K562 (cell line): Measurements from ENCODE around the gene C11orf58. TPM values are rescaled to one million over a fixed set of nuclear protein-coding genes. Genes with fewer than 3 reads are reported as not detected.

Source experiments
- ATAC-seq: fragments of 200-7000 bp; cut with Tn5 transposase; 3 replicates; pipeline ENCODE4 v1.9.1; 2020; ENCODE audit warnings: moderate library complexity
- BruUV-seq: library from RNA; stranded (reverse); fragments of 400-500 nt; replicated peaks from 2 replicates; lab custom pipeline; 2021; lab: Mats Ljungman, UMichigan
- CTCF ChIA-PET: fragments of 300-600 bp; formaldehyde crosslinking; extraction: SDS; loops from one replicate; lab custom pipeline; 2021; ENCODE audit warnings: low intra/inter-chr PET ratio; lab: Yijun Ruan, JAX
- POLR2A ChIA-PET: fragments of 300-600, 350-650 bp; sonication (Branson Sonifier 250); formaldehyde crosslinking; extraction: SDS; loops from one replicate; lab custom pipeline; 2021; ENCODE audit warnings: antibody characterized with exemption, inconsistent platforms; lab: Yijun Ruan, JAX
- DNase-seq, 4 experiments: peaks; one replicate each; pipeline versions ENCODE4 v3.0.0 to v3.0.0-alpha.2; 2011 to 2018; ENCODE audit warnings: low spot score in 3 of 4, mixed read lengths in 3 of 4; ENCODE audit errors: extremely low read depth in 1 of 4
- FAIRE-seq: peaks from 2 replicates; lab custom pipeline; 2011; peaks lifted over from hg19 to GRCh38; lab: Jason Lieb, UNC
- H2AFZ ChIP-seq: 2 replicates; pipeline ENCODE4 v1.6.0; 2011; ENCODE audit warnings: low read depth, low read length, control low read depth, inconsistent platforms
- H3K27ac ChIP-seq: fragments of 200-600 bp; 3 replicates; pipeline ENCODE4 v1.8.0; 2011; ENCODE audit warnings: low read depth, mild to moderate bottlenecking, control low read depth, inconsistent platforms, low read length, moderate library complexity, mixed read lengths; ENCODE audit errors: extremely low read depth
- H3K27me3 ChIP-seq, 2 experiments: fragments of 300-600 bp in 1 of 2; 2 replicates in 1 of 2; 3 replicates in 1 of 2; pipeline versions ENCODE4 v1.6.0 to v1.8.0; 2011; ENCODE audit warnings: inconsistent platforms in 2 of 2, low read length in 2 of 2, mild to moderate bottlenecking in 1 of 2, mixed read lengths in 1 of 2, moderate library complexity in 1 of 2; ENCODE audit not compliant: control insufficient read depth in 2 of 2, insufficient read depth in 2 of 2
- H3K36me3 ChIP-seq: fragments of 300-600 bp; 3 replicates; pipeline ENCODE4 v1.8.0; 2011; ENCODE audit warnings: mild to moderate bottlenecking, low read length, inconsistent platforms; ENCODE audit not compliant: control insufficient read depth, insufficient read depth
- H3K4me1 ChIP-seq, 2 experiments: fragments of 200-600 bp in 1 of 2; replicated peaks in 1 of 2; 2 replicates in 1 of 2; 3 replicates in 1 of 2; pipeline versions ENCODE4 v1.5.1 to v1.8.0; 2011; ENCODE audit warnings: inconsistent platforms in 2 of 2, low read length in 2 of 2, mild to moderate bottlenecking in 1 of 2, mixed read lengths in 1 of 2, moderate library complexity in 1 of 2; ENCODE audit not compliant: control insufficient read depth in 2 of 2, insufficient read depth in 2 of 2
- H3K4me2 ChIP-seq: 2 replicates; pipeline ENCODE4 v1.6.1; 2011; ENCODE audit warnings: low read length, control low read depth, inconsistent platforms, mixed read lengths; ENCODE audit not compliant: insufficient read depth
- H3K4me3 ChIP-seq: fragments of 200-600 bp; sonication (generic), shearing (Covaris generic); 2 replicates; pipeline ENCODE4 v1.5.1; 2016; ENCODE audit warnings: control low read depth, inconsistent platforms
- H3K79me2 ChIP-seq: fragments of 200-600 bp; 3 replicates; pipeline ENCODE4 v1.8.0; 2011; ENCODE audit warnings: low read length, inconsistent platforms; ENCODE audit not compliant: control insufficient read depth, insufficient read depth
- H3K9ac ChIP-seq, 2 experiments: 2 replicates each; pipeline versions ENCODE4 v1.6.0 to v1.6.1; 2011; ENCODE audit warnings: low read depth in 2 of 2, low read length in 2 of 2, control low read depth in 1 of 2, inconsistent platforms in 1 of 2, mild to moderate bottlenecking in 1 of 2, mixed read lengths in 1 of 2; ENCODE audit not compliant: insufficient read depth in 1 of 2
- H3K9me1 ChIP-seq: one replicate; pipeline ENCODE4 v1.6.0; 2011; ENCODE audit warnings: inconsistent platforms, mild to moderate bottlenecking, low read length, moderate library complexity; ENCODE audit not compliant: control insufficient read depth, insufficient read depth
- H3K9me3 ChIP-seq: replicated peaks from 2 replicates; pipeline ENCODE4 v1.5.1; 2011; ENCODE audit warnings: low read depth, low read length, inconsistent platforms; ENCODE audit not compliant: control insufficient read depth, insufficient read depth
- H4K20me1 ChIP-seq: replicated peaks from 2 replicates; pipeline ENCODE4 v1.6.1; 2011; ENCODE audit warnings: low read length, inconsistent platforms, mixed read lengths; ENCODE audit not compliant: control insufficient read depth, insufficient read depth
- ATF3 ChIP-seq, 2 experiments: fragments of 450-650 bp in 1 of 2; sonication (generic) in 1 of 2; formaldehyde crosslinking in 1 of 2; IDR thresholded peaks in 1 of 2; conservative IDR thresholded peaks in 1 of 2; 2 replicates each; pipeline versions ENCODE4 v1.6.1 to v1.8.1; 2016 to 2023; ENCODE audit warnings: mild to moderate bottlenecking in 2 of 2, moderate library complexity in 2 of 2, inconsistent platforms in 1 of 2, missing genetic modification reagents in 1 of 2
- BRD9 ChIP-seq: fragments of 450-650 bp; IDR thresholded peaks from 2 replicates; pipeline ENCODE4 v1.6.1; 2018; ENCODE audit warnings: low read depth; ENCODE audit not compliant: partially characterized antibody
- CEBPB ChIP-seq: fragments of 450-650 bp; IDR thresholded peaks from 2 replicates; pipeline ENCODE4 v1.6.1; 2016; ENCODE audit warnings: missing genetic modification characterization, missing compliant biosample characterization
- CEBPG ChIP-seq, 3 experiments: fragments of 200-800 bp in 1 of 3; sonication (Bioruptor generic) in 1 of 3; sonication (generic) in 1 of 3; formaldehyde crosslinking in 1 of 3; IDR thresholded peaks in 2 of 3; conservative IDR thresholded peaks in 1 of 3; 2 replicates each; pipeline versions ENCODE4 v1.6.1 to v1.8.0; 2016 to 2022; ENCODE audit warnings: missing compliant biosample characterization in 2 of 3, missing genetic modification characterization in 2 of 3, mild to moderate bottlenecking in 1 of 3, missing genetic modification reagents in 1 of 3
- WGBS: fragments of 100-300 bp; shearing (Covaris generic); methylation state at CpG from one replicate; pipeline ENCODE4 v1.1.6; 2016; ENCODE audit warnings: low coverage, mixed read lengths; ENCODE audit not compliant: insufficient coverage; ENCODE audit errors: missing lambda C conversion rate; 5-methylcytosine and 5-hydroxymethylcytosine counted together
- in situ Hi-C: fragments of 300-500 bp; cut with MboI; formaldehyde crosslinking; loops from 4 replicates; pipeline ENCODE4 v1.15.0; 2018; ENCODE audit warnings: inconsistent platforms, mixed read lengths
- intact Hi-C: fragments of 100-400 bp; cut with micrococcal nuclease; formaldehyde crosslinking; loops from 2 replicates; pipeline ENCODE4 v1.14.2; 2022
- polyA plus RNA-seq, 8 experiments: library from polyadenylated mRNA; depleted of rRNA in 4 of 8; stranded (reverse) in 5 of 8; unstranded in 3 of 8; fragments of >200 nt; fragmentation: Nextera tagmentation in 2 of 8; fragmentation: Illumina TruSeq in 1 of 8; extraction: Ambion mirVana in 2 of 8; extraction: Trizol in 1 of 8; gene quantifications; 2 replicates each; pipeline versions ENCODE4 v1.2.1 to v1.2.3, GENCODE V29; 2011 to 2014; ENCODE audit warnings: inconsistent platforms in 1 of 8, missing spikeins in 1 of 8
- total RNA-seq, 7 experiments: library from RNA; depleted of rRNA in 6 of 7; stranded (reverse); fragments of >200 nt in 6 of 7; fragmentation: Illumina TruSeq in 2 of 7; extraction: Trizol in 2 of 7; gene quantifications; 2 replicates each; pipeline versions ENCODE4 v1.2.1 to v1.2.3, GENCODE V29; 2011 to 2021; ENCODE audit warnings: low replicate concordance in 1 of 7

The C11orf58 gene
- total and polyA plus RNA-seq, 9 of the 15 experiments (the other 6 are each of a cell fraction or from before 2014, with no cell fraction given), result 104 to 421 (median 247) TPM

- TF ChIP-seq ATF3 (IDR thresholded peaks at IDR 0.05) (peak; percentile 83), ATF3 (CRISPR knock-in tag; conservative IDR thresholded peaks at IDR 0.05) (no peak), BRD9 (no peak), CEBPB (tag) (peak; percentile 40; the same call in 1 of the 2 replicates), CEBPG (CRISPR knock-in tag; IDR thresholded peaks at IDR 0.05) (no peak), CEBPG (tag; conservative IDR thresholded peaks at IDR 0.05 in 1 of 2, IDR thresholded peaks at IDR 0.05 in 1 of 2) (peak in 1 of 2 experiments; percentile 56; a peak in 2 of 4 replicates)
- no peak overlapping the region for H3K27ac ChIP-seq
- H3K9me1 ChIP-seq, result no peaks in the 10 kb centered on the region
- H3K9me3 ChIP-seq, result no peaks in the 10 kb centered on the region
- in situ Hi-C loops (no loop called here), intact Hi-C loops (no loop called here)
- WGBS, result 75% methylated on average over 4 of the region's 4 CpGs
- H2AFZ ChIP-seq, result no peak overlapping the region
- no TSS peak for BruUV-seq
- H3K4me3 ChIP-seq, result no peak overlapping the region
- ChIA-PET POLR2A (interaction anchor here (0.9 kb wide), 1 partner anchor 10 kb away, joined by 3 read pairs; no protein-coding TSS in a partner anchor), CTCF (no interaction called here)
- H3K4me1 ChIP-seq, result peaks cover 11 to 12% of the 10 kb centered on the region in 2 experiments; a peak in 4 of 5 replicates
- peaks cover 3% of the 10 kb centered on the region; the same call in 1 of the 2 replicates for H4K20me1 ChIP-seq
- FAIRE-seq (no peak), DNase-seq (no peak), ATAC-seq (no peak)
- peaks cover 67% of the 10 kb centered on the region for H3K36me3 ChIP-seq
- H3K79me2 ChIP-seq, result peaks cover 86% of the 10 kb centered on the region
- no peak overlapping the region for H3K4me2 ChIP-seq
- H3K9ac ChIP-seq, result no peak overlapping the region
- no peaks in the 10 kb centered on the region for H3K27me3 ChIP-seq
Measured at GRCh38 chr11:16743478-16743877, 5.0 kb downstream of the C11orf58 start.
